Astrocyte (in vitro differentiated cells and primary cell): ENCODE measurements around the gene SMIM41. TPM values are rescaled to one million over a fixed set of nuclear protein-coding genes. Genes with fewer than 3 reads are reported as not detected.

ENCODE experiments used
- DNase-seq: peaks from one replicate; pipeline ENCODE4 v3.0.0-alpha.2; 2010; ENCODE audit warnings: low read depth
- FAIRE-seq: peaks from 2 replicates; lab custom pipeline; 2011; peaks lifted over from hg19 to GRCh38; lab: Jason Lieb, UNC
- H2AFZ ChIP-seq: 2 replicates; pipeline ENCODE4 v1.6.0; 2012; ENCODE audit warnings: low read depth, low read length, inconsistent platforms
- H3K27ac ChIP-seq: 2 replicates; pipeline ENCODE4 v1.5.1; 2011; ENCODE audit warnings: low read depth, low read length, inconsistent platforms
- H3K27me3 ChIP-seq: 2 replicates; pipeline ENCODE4 v1.6.0; 2011; ENCODE audit warnings: low read length, inconsistent platforms; ENCODE audit not compliant: insufficient read depth
- H3K36me3 ChIP-seq: 2 replicates; pipeline ENCODE4 v1.5.1; 2011; ENCODE audit warnings: low read length, inconsistent platforms; ENCODE audit not compliant: insufficient read depth
- H3K4me1 ChIP-seq: 2 replicates; pipeline ENCODE4 v1.5.1; 2011; ENCODE audit warnings: low read length, inconsistent platforms; ENCODE audit not compliant: insufficient read depth
- H3K4me2 ChIP-seq: 2 replicates; pipeline ENCODE4 v1.6.0; 2012; ENCODE audit warnings: low read length, inconsistent platforms
- H3K4me3 ChIP-seq: 2 replicates; pipeline ENCODE4 v1.5.1; 2011; ENCODE audit warnings: low read depth, mild to moderate bottlenecking, low read length, inconsistent platforms; ENCODE audit not compliant: insufficient read depth
- H3K79me2 ChIP-seq: 2 replicates; pipeline ENCODE4 v1.6.0; 2012; ENCODE audit warnings: mild to moderate bottlenecking, low read length, inconsistent platforms; ENCODE audit not compliant: insufficient read depth
- H3K9ac ChIP-seq: 2 replicates; pipeline ENCODE4 v1.6.0; 2012; ENCODE audit warnings: mild to moderate bottlenecking, low read length, inconsistent platforms
- H3K9me3 ChIP-seq: 2 replicates; pipeline ENCODE4 v1.5.1; 2012; ENCODE audit warnings: low read depth, mild to moderate bottlenecking, low read length, inconsistent platforms; ENCODE audit not compliant: insufficient read depth
- H4K20me1 ChIP-seq: 2 replicates; pipeline ENCODE4 v1.6.0; 2012; ENCODE audit warnings: low read length, inconsistent platforms; ENCODE audit not compliant: insufficient read depth
- H3K27ac Mint-ChIP-seq: one replicate; pipeline ENCODE4 v1.8.0; 2021; ENCODE audit warnings: mild to moderate bottlenecking, mixed read lengths; ENCODE audit not compliant: unreplicated experiment
- H3K27me3 Mint-ChIP-seq: one replicate; pipeline ENCODE4 v1.8.0; 2021; ENCODE audit warnings: low read depth, mixed read lengths; ENCODE audit not compliant: unreplicated experiment
- H3K36me3 Mint-ChIP-seq: one replicate; pipeline ENCODE4 v1.8.0; 2021; ENCODE audit warnings: low read depth, mixed read lengths; ENCODE audit not compliant: unreplicated experiment
- H3K4me1 Mint-ChIP-seq: one replicate; pipeline ENCODE4 v1.8.0; 2021; ENCODE audit warnings: low read depth, mixed read lengths; ENCODE audit not compliant: unreplicated experiment
- H3K4me3 Mint-ChIP-seq: one replicate; pipeline ENCODE4 v1.8.0; 2021; ENCODE audit warnings: mild to moderate bottlenecking, moderate library complexity, mixed read lengths; ENCODE audit not compliant: unreplicated experiment
- H3K9me3 Mint-ChIP-seq: one replicate; pipeline ENCODE4 v1.8.0; 2021; ENCODE audit warnings: mild to moderate bottlenecking, mixed read lengths; ENCODE audit not compliant: unreplicated experiment
- EZH2 ChIP-seq: IDR thresholded peaks from 2 replicates; pipeline ENCODE4 v1.6.1; 2012; ENCODE audit warnings: mild to moderate bottlenecking, low read length, inconsistent platforms; ENCODE audit not compliant: insufficient read depth
- total RNA-seq: library from RNA; stranded (reverse); gene quantifications from 2 replicates; pipeline ENCODE4 v1.2.1, GENCODE V29; 2021
- TF ChIP-seq, protein P1 (sequence below): IDR thresholded peaks from 2 replicates; pipeline ENCODE4 v1.5.1; 2011; ENCODE audit warnings: low read depth, mild to moderate bottlenecking, inconsistent platforms, low read length, moderate library complexity; ENCODE audit not compliant: insufficient read depth

SMIM41 gene
- total RNA-seq, 1 donor from 2014 or later, result 0.18 TPM

GRCh38 chr12:52125476-52125900, 46.0 kb downstream of the SMIM41 start:
- Mint-ChIP-seq H3K4me3 (no peak overlapping the region), H3K36me3 (no peaks in the 10 kb centered on the region), H3K27me3 (peaks cover 41% of the 10 kb centered on the region), H3K4me1 (peaks cover 1% of the 10 kb centered on the region), H3K9me3 (no peaks in the 10 kb centered on the region), H3K27ac (no peak overlapping the region)
- DNase-seq, result no peak
- no peak for TF ChIP-seq EZH2
- TF ChIP-seq, protein P1, sequence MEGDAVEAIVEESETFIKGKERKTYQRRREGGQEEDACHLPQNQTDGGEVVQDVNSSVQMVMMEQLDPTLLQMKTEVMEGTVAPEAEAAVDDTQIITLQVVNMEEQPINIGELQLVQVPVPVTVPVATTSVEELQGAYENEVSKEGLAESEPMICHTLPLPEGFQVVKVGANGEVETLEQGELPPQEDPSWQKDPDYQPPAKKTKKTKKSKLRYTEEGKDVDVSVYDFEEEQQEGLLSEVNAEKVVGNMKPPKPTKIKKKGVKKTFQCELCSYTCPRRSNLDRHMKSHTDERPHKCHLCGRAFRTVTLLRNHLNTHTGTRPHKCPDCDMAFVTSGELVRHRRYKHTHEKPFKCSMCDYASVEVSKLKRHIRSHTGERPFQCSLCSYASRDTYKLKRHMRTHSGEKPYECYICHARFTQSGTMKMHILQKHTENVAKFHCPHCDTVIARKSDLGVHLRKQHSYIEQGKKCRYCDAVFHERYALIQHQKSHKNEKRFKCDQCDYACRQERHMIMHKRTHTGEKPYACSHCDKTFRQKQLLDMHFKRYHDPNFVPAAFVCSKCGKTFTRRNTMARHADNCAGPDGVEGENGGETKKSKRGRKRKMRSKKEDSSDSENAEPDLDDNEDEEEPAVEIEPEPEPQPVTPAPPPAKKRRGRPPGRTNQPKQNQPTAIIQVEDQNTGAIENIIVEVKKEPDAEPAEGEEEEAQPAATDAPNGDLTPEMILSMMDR, result no peak
- H3K4me1 ChIP-seq, result no peaks in the 10 kb centered on the region
- H3K36me3 ChIP-seq, result no peaks in the 10 kb centered on the region
- H4K20me1 ChIP-seq, result no peaks in the 10 kb centered on the region
- no peak overlapping the region for H3K4me2 ChIP-seq
- H3K9ac ChIP-seq, result no peak overlapping the region
- H3K9me3 ChIP-seq, result no peaks in the 10 kb centered on the region
- peaks cover 12% of the 10 kb centered on the region for H3K27me3 ChIP-seq
- H3K4me3 ChIP-seq, result no peak overlapping the region
- H3K79me2 ChIP-seq, result no peaks in the 10 kb centered on the region
- FAIRE-seq, result no peak
- no peak overlapping the region for H3K27ac ChIP-seq
- no peak overlapping the region for H2AFZ ChIP-seq

GRCh38 chr12:52126050-52126604, 46.6 kb downstream of the SMIM41 start:
- H3K27ac ChIP-seq, result no peak overlapping the region

More at GRCh38 chr12:52126050-52126604, 46.6 kb downstream of the SMIM41 start:
- Histone ChIP-seq H3K27me3 (peaks cover 12% of the 10 kb centered on the region), H3K9me3 (no peaks in the 10 kb centered on the region), H3K4me2 (no peak overlapping the region), H3K79me2 (no peaks in the 10 kb centered on the region), H2AFZ (no peak overlapping the region), H3K36me3 (no peaks in the 10 kb centered on the region), H3K4me3 (no peak overlapping the region), H4K20me1 (no peaks in the 10 kb centered on the region), H3K9ac (no peak overlapping the region), H3K4me1 (no peaks in the 10 kb centered on the region)
- no peaks in the 10 kb centered on the region for H3K9me3 Mint-ChIP-seq
- DNase-seq (no peak), FAIRE-seq (no peak)
- TF ChIP-seq, protein P1, result no peak
- no peak for TF ChIP-seq EZH2
- H3K27me3 Mint-ChIP-seq, result peaks cover 39% of the 10 kb centered on the region
- H3K27ac Mint-ChIP-seq, result no peak overlapping the region
- peaks cover 1% of the 10 kb centered on the region for H3K4me1 Mint-ChIP-seq
- no peak overlapping the region for H3K4me3 Mint-ChIP-seq
- H3K36me3 Mint-ChIP-seq, result no peaks in the 10 kb centered on the region
